GM23248 (cell line): ENCODE results near the gene CFDP1.

Source experiments
- EZH2 ChIP-seq: fragments of 200-600 bp; sonication (generic); IDR thresholded peaks from 2 replicates; pipeline ENCODE4 v1.6.1; 2018; ENCODE audit warnings: antibody characterized with exemption, mild to moderate bottlenecking; ENCODE audit not compliant: insufficient read depth, poor library complexity, severe bottlenecking
- EZH2phosphoT487 ChIP-seq: fragments of 200-600 bp; sonication (generic); IDR thresholded peaks from 2 replicates; pipeline ENCODE4 v1.6.1; 2018; ENCODE audit warnings: antibody characterized with exemption, moderate library complexity, mild to moderate bottlenecking, low read depth; ENCODE audit not compliant: insufficient read depth

DNA sequence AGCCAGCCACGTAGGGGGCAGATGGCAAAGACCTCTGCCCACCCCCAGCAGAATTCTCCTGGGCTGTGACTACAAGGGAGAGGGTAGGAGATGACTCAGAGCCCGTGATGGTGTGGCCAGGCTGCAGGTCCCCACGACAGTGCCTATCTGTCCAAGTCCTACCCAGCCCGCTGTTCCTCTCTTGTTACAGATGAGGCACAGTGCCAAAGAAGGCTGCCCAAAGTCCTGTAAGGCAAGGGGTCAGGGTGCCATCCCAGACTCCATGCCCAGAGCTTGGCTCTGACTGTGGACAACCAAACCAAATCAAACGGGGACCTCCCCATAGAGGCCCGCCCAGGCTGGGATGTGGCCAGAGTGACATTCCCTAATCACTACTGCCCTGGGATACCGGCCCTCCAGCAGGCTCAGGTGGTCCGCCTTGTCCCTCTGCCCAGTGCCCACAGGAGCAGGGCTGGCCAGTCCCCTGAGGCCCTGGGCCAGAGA, 169.3 kb downstream of the CFDP1 start:
- TF ChIP-seq EZH2 (no peak), EZH2phosphoT487 (no peak)
